Urothelium cell line (cell line): ENCODE measurements around the gene RSPRY1.
A peak's percentile ranks its signal among the peaks of the same experiment; 100 is the strongest.

Source experiments
- DNase-seq: peaks from one replicate; pipeline ENCODE4 v3.0.0; 2011; ENCODE audit warnings: low spot score, mixed read lengths
- FAIRE-seq: peaks from 2 replicates; lab custom pipeline; 2011; peaks lifted over from hg19 to GRCh38; lab: Jason Lieb, UNC

The RSPRY1 gene

GRCh38 chr16:57185945-57186871, at the start of gene RSPRY1, which contains the start of gene PSME3IP1:
Gene RSPRY1, plus strand, starts transcription at chr16:57186329. Its CDS starts 18,330 bp downstream, at chr16:57204659.
Gene PSME3IP1, minus strand, starts transcription at chr16:57186039. Its CDS starts 12,185 bp downstream, at chr16:57173854.
- FAIRE-seq, result peak; percentile 40
- peak; percentile 100 for DNase-seq

GRCh38 chr16:57137043-57137442, 49.1 kb upstream of the RSPRY1 start:
- FAIRE-seq, result no peak
- DNase-seq, result no peak

GRCh38 chr16:57137566-57138273, 48.4 kb upstream of the RSPRY1 start:
- DNase-seq (no peak), FAIRE-seq (no peak)

DNA sequence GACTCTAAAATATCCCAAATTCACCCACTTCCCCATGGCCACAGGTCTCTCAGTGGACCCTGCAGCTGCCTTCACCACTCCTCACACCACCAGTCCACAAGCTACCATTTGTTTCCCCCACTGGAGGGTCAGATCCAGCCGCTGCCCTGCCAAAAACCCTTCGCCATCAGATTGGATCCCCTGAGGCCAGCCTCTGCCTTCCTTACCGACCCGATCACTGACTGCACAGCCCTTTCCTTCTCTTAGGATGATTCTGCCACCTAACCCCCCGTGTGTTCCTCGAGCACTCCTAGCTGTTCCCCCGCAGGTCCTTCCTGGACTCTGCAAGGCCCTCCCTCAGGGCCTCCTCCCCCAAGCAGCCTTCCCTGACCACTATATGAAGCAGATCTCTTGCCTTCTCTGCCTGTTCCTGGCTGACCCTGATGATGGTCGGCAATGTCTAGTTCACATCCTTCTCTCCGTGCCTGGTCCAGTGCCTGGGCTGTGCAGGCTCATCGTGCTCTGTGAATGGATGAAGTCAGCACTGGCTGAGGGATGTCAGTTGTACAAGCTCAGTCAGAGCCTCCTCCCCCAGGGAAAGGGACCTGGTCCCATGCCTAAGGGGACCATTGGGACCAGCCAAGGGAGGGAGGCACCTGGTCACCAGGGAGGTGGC, 47.7 kb upstream of the RSPRY1 start:
- FAIRE-seq, result no peak
- DNase-seq, result no peak

- no peak for FAIRE-seq
- DNase-seq, result no peak
Observed at GRCh38 chr16:57140931-57141668, 45.0 kb upstream of the RSPRY1 start.

DNA sequence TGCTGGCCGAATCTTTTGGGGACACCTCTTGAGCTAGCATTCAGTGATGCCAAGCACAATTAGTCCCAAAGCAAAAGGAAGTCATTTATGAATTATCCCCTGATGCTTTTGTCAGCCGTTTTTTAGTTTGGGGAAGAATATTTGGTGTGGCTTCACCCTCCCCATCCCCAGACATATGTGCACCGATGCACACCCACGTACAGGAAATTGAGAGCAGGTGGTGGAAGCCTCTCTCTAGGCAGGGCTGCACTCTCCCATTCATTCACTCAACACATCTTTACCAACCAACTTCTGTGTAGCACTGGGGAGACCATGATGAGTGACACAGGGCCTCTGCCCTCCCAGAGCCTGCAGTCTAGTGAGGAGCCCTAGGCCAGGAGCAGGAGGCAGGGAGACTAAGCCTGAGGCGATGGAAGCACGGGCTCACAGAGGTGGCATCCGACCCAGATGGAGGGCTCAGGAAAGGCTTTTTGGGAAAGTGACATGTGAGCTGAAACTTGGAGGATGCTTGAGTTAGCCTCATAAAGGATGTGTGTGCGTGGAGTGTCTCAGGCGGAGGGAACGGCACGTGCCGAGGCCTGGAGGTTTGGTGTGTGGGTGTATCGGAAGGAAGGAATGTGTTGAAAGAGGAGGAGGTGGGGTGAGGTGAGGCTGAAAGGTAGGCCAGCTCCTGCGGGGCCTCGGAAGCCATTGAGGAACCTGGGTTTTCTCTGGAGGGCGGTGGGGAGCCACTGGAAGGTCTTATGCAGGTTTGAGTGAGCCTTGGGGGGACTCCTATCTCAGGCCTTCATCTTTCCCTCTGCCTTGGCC, 44.1 kb upstream of the RSPRY1 start:
- no peak for DNase-seq
- no peak for FAIRE-seq

DNA sequence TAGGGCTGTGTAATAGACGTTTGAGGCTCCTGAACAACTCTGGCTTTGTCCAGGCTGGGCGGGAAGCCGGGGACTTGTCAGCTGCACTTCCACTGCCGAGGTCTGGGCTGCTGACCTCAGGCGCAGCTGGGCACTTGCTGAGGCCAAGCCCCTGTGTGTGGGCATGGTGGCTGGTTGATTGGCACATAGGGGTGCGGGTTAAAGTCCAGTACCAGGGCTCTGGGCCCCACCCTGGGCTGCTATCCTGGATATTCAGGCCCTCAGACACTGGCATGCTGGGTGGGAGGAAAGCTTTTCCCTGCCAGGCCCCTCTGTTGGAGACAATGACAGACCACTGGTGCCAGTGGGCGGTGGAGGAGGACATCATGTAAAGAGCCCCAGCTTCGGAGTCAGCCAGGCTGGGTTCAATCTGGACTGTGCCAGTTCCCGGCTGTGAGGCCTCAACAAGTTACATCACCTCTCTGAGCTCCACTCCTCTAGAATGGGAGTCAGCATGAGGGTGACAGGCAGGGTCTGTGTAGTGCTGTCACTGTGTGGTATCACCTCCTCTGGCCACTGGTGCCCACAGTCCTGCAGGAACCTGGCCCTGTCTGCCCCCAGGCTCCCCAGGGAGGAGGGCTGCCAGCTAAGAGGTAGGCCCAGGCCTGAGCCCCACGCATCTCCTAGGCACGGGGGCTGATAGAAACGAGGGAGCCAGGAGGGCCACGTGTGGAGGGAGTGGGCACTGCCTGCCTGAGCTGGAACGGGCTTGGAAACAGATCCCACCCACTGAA, 42.8 kb upstream of the RSPRY1 start:
- no peak for DNase-seq

DNA sequence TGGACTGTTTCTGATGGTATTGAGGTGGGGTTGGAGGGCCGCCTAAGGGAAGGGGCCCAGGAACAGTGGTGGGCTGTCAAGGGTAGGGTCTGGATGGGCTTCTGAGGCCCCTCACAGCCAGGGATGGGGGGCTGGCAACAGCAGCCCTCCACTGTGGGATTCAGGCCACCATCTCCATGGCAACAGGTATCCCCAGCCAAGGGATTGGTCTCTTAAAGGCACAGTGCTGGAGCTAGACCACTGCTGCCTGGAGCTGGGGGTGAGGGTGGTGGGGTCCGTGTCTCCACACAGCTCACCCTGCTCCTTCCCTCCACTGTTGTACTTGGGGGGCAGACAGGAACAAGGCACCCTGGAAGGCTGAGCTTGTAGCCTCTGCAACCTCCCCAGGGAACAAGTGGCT, 42.1 kb upstream of the RSPRY1 start:
- FAIRE-seq (no peak), DNase-seq (no peak)

More for the DNA sequence above, 42.8 kb upstream of the RSPRY1 start:
- FAIRE-seq, result no peak

DNA sequence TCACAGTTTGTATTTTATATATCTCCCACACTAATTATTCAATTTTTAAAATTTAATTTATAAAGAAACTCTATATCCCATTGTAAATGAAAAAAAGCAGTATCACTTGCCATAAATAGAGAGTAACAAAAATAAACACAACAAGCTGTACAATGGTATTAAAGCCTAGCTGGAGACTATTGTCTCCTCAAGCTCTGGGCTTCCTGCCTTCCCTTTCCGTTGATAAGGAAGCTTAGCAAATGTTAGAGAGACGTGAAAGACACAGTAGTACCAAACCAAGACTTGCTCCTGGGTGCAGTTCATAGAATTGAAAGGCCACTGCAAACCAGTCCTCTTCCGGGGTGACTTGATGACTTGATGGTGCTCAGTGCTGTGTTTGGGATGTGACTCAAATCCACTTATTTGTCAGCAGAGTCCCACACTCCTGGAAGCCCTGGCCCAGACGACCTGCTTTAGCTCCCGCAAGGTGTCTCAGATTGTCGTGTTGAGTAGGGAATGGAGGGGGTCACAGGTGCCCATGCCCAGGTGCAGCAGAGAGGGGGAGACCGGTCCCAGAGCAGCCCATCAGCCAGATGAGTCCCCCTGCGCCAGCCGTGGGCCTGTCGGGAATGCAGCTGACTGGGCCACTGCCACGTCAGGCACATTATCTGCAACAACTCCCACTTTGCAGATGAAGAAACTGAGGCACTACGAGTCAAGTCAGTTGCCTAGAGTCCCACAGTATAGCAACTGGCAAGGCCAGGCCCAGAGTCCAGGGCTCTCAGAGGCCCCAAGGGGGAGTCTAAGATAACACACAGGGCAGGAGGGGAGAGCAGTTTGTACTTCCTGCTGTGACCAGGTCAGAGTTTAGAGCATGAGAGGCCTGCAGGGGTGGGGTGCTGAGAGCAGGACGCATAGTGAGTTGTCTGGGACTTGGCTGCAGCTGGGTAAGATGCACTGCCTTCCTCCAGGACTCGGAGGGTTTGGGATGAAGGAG, 40.8 kb upstream of the RSPRY1 start:
- DNase-seq (no peak), FAIRE-seq (no peak)

- DNase-seq (no peak), FAIRE-seq (no peak)
Observed at GRCh38 chr16:57146040-57146647, 40.0 kb upstream of the RSPRY1 start.

GRCh38 chr16:57146735-57147134, 39.4 kb upstream of the RSPRY1 start:
- DNase-seq, result no peak
- FAIRE-seq, result no peak

DNA sequence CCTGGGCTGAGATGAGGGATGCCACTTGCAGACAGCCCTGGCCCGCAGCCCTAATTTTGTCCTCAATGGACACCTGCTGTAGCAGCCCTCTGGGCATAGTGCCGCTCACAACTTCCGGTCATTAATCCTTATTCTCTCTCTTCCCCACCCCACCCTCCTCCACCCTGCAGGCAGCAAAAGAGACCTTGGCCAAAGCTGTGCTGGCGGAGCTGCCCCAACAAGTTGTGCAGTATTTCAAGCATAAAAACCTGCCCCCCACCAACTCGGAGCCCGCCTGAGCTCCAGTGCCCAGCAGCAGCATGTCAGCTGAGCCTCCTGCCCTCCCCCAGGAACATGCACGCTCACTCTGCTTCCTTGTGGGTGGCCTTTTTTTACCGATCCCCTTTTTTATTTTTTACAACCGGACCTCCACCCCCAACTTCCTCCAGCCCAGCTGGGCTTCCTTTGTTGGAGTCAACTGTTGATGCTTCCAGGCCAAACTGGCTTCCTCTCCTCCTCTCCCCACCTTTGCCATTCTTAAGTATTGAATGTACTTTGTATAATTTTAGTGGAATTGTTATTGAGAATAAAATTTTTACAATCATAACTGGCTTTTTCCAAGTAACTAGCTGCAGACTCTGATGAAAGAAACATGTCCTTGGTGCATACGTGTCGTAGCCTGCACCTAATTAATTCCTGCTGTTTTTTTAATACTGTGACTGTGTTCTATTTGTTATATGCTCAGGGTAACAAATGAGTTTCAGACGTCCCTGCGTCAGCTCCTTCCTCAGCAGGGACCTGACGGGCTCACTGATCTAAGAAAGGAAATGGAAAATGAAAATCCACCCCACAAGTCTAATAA, 38.5 kb upstream of the RSPRY1 start:
- peak; percentile 5 for FAIRE-seq
- no peak for DNase-seq

DNA sequence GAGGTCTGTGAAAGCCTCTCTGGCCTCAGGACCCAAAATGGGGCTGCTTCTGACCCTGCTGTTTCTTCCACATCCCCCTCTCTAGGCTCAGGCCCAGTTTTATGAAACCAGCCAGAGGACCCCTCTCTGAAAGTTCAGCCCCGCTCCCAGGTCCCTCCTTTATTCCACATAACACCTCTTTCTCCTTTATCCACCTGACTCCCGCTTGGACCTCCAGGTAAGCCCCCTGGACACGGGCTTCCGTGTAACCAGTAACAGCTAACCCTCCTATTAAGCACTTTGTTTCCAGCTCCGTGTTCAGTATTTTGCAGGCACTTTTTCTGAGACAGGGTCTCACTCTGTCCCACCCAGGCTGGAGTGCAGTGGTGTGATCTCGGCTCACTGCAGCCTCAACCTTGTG, 37.6 kb upstream of the RSPRY1 start:
- DNase-seq (no peak), FAIRE-seq (no peak)

- FAIRE-seq, result no peak
Observed at GRCh38 chr16:57149391-57149790, 36.7 kb upstream of the RSPRY1 start.

GRCh38 chr16:57150682-57151330, 35.3 kb upstream of the RSPRY1 start:
- no peak for DNase-seq

More at GRCh38 chr16:57149391-57149790, 36.7 kb upstream of the RSPRY1 start:
- DNase-seq, result no peak

GRCh38 chr16:57151369-57151768, 34.8 kb upstream of the RSPRY1 start:
- DNase-seq (no peak), FAIRE-seq (no peak)

More at GRCh38 chr16:57150682-57151330, 35.3 kb upstream of the RSPRY1 start:
- FAIRE-seq, result no peak
